Erythroblast (primary cell): ENCODE data around the gene RPS3.

Source experiments
- DNase-seq, 2 experiments: peaks; one replicate each; lab custom pipeline; 2025; lab: John Stamatoyannopoulos, UW
- GATA1 ChIP-seq: IDR thresholded peaks from 2 replicates; pipeline ENCODE4 v1.6.1; 2011; ENCODE audit warnings: low read depth, mild to moderate bottlenecking, control low read depth, low read length, moderate library complexity
- POLR2A ChIP-seq: IDR thresholded peaks from 2 replicates; pipeline ENCODE4 v1.6.1; 2011; ENCODE audit warnings: mild to moderate bottlenecking, low read length

The RPS3 gene

DNA sequence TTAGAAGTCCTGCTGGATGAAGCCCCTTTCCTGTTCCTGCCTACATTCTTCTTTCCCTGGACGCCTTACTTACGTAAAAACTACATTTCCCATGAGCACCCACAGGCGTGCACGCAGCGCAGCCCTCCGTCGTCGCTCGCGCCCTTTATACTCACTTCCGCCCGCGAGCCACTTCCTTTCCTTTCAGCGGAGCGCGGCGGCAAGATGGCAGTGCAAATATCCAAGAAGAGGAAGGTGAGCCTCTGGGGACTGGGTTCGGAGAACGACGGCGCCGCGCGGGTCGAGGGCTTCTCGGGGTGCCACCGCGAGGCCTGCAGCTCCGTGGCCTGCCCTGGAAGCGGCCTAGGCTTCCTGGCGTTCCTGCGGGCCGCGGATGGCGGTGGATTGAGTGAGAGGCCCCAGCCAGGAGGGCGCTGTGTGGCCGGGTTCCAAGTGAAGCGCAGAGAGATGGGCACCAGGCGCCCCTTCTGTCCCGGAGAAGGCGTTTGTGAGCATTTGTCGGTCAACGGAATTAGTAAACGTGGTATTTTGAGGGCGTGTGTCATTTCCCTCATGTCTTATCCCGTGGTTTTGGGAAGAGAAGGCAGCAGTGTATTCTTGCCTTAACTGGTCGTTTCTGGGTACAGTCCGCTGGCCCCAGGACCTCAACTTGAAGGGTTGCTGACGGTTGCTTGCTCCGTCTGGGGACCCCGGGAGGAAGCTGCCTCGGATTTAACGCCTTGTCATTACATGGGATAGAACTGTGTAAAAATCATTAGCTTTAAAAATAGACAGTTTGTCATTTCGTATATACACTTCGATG, at the start of gene RPS3:
TSS of gene RPS3 (plus strand) at position 175 of the 802 bp plus-strand sequence. CDS start at position 205, 30 bp downstream.
- TF ChIP-seq POLR2A (peak; percentile 98), GATA1 (no peak)
- DNase-seq = peak; percentile 93 to 95

DNA sequence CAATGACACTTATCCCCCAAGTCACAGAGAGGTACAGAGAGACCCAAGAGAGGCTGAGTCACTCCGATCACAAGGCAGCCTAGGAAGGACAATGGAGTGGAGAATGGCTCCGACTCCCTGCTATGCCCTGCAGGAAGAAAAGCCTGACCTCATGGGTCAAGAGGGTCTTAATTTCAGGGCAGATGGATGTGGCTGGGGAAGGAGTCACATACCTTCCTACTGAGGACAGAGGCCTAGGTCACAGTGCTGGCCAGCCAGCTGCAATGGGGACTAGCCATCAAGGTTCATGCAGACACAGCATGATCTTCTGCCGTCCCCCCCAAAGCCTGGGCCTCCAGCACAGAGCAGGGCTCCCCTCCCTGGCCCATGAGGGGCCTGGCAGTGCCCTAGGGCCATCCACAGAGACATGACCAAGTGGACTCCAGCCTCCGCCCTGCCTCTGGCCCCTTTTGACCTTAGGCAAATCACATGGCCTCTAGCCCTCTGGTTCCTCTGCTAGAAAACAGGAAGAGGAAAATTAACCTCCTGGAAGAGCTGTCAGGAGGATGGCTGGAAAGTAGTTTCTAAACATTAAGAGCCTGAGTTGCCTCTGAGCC, 49.7 kb upstream of the RPS3 start:
- no peak for DNase-seq

DNA sequence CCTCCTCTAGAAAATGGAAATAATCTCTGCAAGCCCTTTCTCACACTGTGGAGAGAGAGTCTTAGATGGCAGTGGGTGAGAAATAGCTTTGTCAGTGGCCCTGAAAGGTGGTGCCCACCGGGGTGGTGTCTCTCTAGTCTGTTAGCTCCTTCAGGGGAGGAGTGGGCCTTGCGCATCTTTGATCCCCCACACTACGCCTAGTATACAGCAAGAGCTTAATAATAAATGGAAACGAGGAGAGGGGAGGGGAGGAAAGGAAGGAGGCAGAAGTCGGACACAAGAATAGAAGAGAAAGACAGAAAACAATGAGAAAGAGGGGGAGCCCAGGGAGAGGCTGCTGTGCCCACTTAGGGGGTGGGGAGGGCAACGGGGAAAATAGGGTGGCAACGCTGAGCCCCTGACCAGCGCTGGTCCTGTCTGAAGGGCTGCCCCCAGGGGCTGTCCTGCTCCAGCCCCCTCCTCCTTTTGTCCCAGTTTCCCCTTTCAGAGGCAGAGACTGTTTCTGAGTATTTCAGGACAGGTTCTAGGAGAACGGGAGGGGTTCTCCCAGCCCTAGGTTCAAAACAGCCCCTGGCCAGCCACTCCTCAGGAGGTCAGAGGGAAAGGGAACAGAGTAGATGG, 49.1 kb upstream of the RPS3 start:
- no peak for TF ChIP-seq GATA1
- no peak for DNase-seq

More for the DNA sequence above, 49.7 kb upstream of the RPS3 start:
- no peak for TF ChIP-seq GATA1
- no peak for TF ChIP-seq POLR2A

DNA sequence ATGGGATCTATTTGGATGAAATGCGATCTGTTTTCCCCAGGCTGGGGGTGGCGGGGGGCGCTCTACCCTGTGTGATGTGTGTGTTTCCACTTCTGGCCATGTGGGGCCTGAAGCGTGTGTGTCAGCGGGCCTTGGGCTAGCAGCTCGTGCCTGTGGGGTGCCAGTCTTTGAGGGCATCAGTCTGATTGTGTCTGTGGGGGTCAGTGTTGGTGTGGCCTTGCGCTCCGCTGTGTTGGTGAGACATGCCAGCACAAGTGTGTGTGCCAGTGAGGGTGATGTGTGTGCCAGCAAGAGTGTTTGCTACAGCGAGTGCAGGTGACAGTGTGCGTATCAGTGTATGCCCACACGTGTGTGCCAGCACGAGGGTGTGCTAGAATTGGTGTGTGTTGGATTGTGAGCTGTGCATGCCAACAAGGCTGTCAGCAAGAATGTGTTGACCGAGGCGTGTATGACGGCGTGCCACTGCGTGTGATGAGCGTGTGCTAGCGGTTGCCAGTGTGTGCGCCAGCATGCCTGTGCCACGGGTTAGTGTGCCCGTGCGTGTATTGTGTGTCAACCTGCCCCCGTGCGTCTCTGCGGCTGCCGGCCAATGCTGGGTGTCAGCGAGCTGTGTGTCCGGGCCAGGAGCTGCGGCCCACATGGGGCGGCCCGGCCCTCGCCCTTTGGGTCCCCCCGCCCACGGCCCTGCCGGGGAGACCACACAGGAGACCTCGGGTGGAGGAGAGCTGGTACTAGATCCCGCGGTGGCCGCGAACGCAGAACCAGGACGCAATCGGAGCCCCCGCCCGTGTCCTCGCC, 48.4 kb upstream of the RPS3 start:
- DNase-seq = peak; percentile 44 to 57
- no peak for TF ChIP-seq GATA1
- no peak for TF ChIP-seq POLR2A

DNA sequence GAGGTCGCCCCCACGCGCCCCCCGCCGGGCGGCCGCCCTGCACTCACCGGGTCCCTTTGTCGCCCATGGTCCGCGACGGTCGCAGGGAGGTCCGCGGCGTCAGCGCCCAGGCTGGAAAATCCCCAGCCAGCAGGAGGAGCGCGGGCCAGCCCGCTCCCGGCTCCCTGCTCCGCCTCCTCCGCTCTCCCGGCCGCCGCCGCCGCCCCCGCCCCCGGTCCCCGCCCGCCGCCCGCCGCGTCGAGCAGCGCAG, 47.9 kb upstream of the RPS3 start, which contains the start of gene ARRB1:
TSS of gene ARRB1 (minus strand) at position 121 of the 250 bp plus-strand sequence. CDS start at position 67, 54 bp downstream.
- DNase-seq = no peak
- TF ChIP-seq GATA1 = no peak
- no peak for TF ChIP-seq POLR2A

DNA sequence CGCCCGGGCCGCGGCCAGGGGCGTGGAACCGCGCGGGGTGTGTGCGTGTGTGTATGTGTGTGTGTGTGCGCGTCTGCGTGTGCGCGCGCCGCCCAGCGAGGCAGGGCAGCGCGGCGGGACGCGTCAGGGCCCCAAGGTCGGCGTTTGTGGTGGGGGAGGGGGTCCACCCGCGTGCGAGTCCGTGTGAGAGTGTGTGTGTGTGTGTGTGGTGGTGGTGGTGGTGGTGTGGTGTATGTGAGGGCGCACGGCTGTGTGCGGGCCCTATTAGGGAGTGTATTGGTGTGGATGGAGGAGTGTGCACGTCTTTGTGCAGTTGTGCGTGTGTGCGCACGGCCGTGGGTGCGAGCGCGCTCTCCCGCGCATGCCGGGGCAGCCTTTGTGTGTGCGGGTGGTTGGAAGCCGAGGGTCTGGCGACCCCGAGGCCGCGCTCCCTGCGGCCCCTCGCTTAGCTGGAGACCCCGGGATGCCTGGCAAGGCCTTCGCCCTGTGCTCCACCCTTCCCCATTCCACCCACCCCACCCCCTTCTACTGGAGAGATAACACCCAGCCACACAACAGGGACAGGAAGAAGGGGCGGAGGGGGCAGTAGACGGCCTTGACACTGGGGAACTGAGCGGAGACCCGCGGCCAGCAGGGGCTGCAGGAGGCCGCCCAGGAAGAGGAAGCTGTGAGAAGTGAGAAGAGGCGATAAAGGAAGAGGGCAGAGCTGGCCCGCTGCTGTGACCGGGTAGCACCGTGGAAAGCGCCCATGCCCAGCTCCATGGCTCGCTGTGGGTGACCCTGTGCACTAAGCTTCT, 47.3 kb upstream of the RPS3 start:
- peak; percentile 82 to 87 for DNase-seq
- TF ChIP-seq POLR2A (no peak), GATA1 (no peak)

DNA sequence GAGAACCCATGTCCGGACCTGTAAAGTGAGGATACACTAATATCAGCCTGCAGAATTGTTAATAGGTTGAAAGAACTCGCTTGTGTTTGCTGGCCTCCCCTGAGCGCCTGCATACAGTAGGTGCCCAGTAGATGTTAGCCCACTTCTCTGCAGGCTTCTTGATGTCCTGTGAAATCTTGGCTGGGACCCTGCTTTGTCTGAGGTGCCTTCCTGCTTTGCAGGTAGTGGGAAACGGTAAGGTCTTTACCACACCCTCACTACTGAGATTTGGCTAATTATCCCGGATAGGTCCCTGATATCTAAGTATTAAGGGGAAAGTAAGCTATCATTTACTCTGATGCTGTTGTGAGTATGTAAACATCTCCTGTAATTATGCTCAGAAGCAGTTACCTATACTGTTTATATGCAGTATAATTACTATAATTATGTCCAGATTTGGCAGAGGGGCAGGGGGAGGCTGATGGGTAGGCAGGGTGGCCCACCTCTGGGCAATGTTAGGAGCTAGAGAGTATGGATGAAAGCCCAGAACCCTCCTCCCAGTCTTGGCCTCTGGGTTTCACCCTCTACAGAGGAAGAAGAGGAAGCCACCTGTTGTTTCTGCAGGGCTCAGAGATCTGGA, 46.6 kb upstream of the RPS3 start:
- no peak for DNase-seq
- TF ChIP-seq GATA1 (no peak), POLR2A (no peak)

DNA sequence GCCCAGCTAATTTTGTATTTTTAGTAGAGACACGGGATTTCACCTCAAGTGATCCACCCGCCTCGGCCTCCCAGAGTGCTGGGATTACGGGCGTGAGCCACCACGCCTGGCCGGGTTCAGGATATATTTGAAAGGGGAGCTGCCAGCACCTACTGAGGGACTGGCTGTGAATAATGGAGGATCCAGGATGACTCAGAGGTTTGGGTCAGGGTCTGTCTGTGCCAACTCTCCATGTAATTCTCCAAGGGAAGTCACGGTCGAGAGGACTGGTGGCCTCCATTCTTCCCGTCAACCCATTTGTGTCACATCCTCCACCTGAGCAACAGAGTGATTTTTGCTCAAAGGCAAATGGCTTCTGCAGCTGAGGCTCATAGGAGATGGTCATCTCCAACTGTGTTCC, 44.3 kb upstream of the RPS3 start:
- no peak for TF ChIP-seq POLR2A
- TF ChIP-seq GATA1 = no peak
- DNase-seq = no peak

DNA sequence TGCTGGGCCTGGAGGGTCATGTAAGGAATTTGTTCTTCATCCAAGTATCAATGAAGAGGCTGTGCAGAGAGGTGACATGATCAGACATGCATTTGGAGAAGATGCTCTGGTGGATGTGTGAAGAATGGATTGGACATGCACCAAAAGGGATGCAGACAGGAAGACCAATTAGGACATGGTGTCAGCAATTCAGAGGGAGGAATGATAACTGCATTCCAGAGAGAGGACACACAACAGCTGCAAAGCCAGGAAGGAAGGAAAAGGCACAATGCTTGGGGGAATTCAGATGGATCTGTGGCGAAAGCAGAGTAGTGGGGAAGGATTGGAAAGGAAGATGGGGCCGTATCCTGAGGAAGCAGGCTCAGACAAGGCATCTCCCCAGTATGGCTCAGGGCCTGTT, 42.7 kb upstream of the RPS3 start:
- TF ChIP-seq POLR2A (no peak), GATA1 (no peak)
- no peak for DNase-seq

DNA sequence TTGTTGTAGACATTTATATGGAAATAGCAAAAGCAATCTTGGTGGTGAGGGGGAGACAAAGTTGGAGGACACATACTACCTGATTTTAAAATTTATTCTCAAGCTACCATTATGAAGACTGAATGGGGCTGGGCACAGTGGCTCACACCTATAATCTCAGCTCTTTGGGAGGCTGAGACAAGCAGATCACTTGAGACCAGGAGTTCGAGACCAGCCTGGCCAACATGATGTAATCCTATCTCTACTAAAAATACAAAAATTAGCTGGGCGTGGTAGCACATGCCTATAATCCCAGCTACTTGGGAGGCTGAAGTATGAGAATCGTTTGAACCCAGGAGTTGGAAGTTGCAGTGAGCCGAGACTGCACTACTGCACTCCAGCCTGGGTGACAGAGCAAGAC, 37.0 kb upstream of the RPS3 start:
- DNase-seq = peak in 1 of 2 experiments; percentile 44

DNA sequence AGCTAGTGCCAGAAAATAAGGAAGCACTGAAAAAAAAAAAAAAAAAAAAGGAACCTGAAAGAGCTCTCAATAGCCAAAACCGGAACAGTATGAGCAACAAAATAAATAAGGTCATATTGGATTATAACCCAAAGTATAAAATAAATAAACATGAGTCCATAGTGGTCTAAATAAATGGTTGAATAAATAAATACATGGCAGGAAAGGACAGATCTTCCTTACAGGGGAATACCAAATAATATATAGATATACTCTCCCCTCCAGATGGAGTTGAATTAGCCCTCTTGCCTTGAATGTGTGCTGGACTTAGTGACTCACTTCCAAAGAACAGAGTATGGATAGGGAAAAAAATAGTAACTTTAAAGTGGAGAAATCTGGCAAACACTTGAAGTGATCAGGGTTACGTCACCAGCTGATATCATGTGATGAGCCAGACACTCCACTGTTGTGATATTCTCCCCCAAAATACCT, 33.6 kb upstream of the RPS3 start:
- no peak for DNase-seq
- TF ChIP-seq POLR2A = no peak
- no peak for TF ChIP-seq GATA1

DNA sequence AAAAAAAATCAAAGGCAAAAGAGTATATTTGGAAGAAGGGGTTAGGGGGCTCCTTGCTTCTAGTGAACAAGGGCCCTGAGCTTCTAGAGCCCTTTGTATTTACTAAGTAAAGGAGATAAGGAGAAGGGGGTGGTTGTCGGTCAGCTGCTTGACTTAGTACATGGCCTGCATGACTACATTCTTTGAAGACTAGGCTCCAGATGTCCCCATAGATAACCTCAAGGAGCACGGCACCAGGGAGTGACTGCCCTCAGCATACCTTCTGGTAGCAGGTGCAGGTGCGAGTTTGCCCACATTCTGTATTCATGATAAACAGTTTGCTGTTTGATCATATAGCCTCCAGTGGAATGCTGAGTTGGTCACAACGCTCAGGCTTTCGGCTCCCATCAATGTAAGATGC, 32.5 kb upstream of the RPS3 start:
- peak in 1 of 2 experiments; percentile 37 for DNase-seq
